Stimulated activated CD4-positive, alpha-beta T cell treated with anti-CD3 and anti-CD28 coated beads, Interleukin-15, amount 100 ng/mL, for 1 hour (primary cell): ENCODE measurements around the gene DYNLT5.
"Not testable (repeated sequence)": the region's sequence is repeated elsewhere in the genome, so short reads cannot be mapped to it uniquely, and the experiment has no call there.

Source experiments
- DNase-seq, 2 donors: peaks; one replicate each; pipeline ENCODE4 v3.0.0-alpha.2; 2020; ENCODE audit warnings: low read depth in 1 of 2, low spot score in 1 of 2

DYNLT5 gene

GRCh38 chr1:66752000-66752592, at the start of gene DYNLT5:
TSS of gene DYNLT5 (plus strand) at chr1:66752459. CDS start at chr1:66754659, 2,200 bp downstream.
- no peak for DNase-seq

GRCh38 chr1:66704177-66704875, 47.9 kb upstream of the DYNLT5 start:
- no peak for DNase-seq

GRCh38 chr1:66705110-66705509, 47.1 kb upstream of the DYNLT5 start:
- no peak for DNase-seq

- DNase-seq = no peak
Measured at GRCh38 chr1:66711420-66711819, 40.8 kb upstream of the DYNLT5 start.

- DNase-seq = no peak
Measured at GRCh38 chr1:66712839-66713238, 39.4 kb upstream of the DYNLT5 start.

- DNase-seq = no peak
Measured at GRCh38 chr1:66723985-66724384, 28.3 kb upstream of the DYNLT5 start.

GRCh38 chr1:66725885-66726665, 26.2 kb upstream of the DYNLT5 start:
- DNase-seq = peak in 1 of 2 donors; percentile 13

- DNase-seq = no peak
Measured at GRCh38 chr1:66728021-66728420, 24.2 kb upstream of the DYNLT5 start.

- not testable (repeated sequence) for DNase-seq
Measured at GRCh38 chr1:66728716-66729115, 23.5 kb upstream of the DYNLT5 start.

GRCh38 chr1:66729119-66729518, 23.1 kb upstream of the DYNLT5 start:
- no peak for DNase-seq

- DNase-seq = no peak
Measured at GRCh38 chr1:66729523-66729922, 22.7 kb upstream of the DYNLT5 start.

GRCh38 chr1:66730462-66730861, 21.8 kb upstream of the DYNLT5 start:
- no peak for DNase-seq

GRCh38 chr1:66731170-66731865, 20.9 kb upstream of the DYNLT5 start:
- no peak for DNase-seq

GRCh38 chr1:66732407-66733166, 19.7 kb upstream of the DYNLT5 start:
- no peak for DNase-seq

GRCh38 chr1:66733348-66734017, 18.8 kb upstream of the DYNLT5 start:
- no peak for DNase-seq

GRCh38 chr1:66734531-66734930, 17.7 kb upstream of the DYNLT5 start:
- not testable (repeated sequence) for DNase-seq

GRCh38 chr1:66737836-66738235, 14.4 kb upstream of the DYNLT5 start:
- DNase-seq = no peak

GRCh38 chr1:66739401-66740157, 12.7 kb upstream of the DYNLT5 start:
- no peak for DNase-seq

- DNase-seq = no peak
Measured at GRCh38 chr1:66745451-66745850, 6.8 kb upstream of the DYNLT5 start.

- no peak for DNase-seq
Measured at GRCh38 chr1:66747501-66747900, 4.8 kb upstream of the DYNLT5 start.
